ENCODE data around the gene SH3BGR. TPM values are rescaled to one million over a fixed set of nuclear protein-coding genes. Genes with fewer than 3 reads are reported as not detected.

Gene SH3BGR
- total RNA-seq, 1 experiment from 2014 or later, result 3.2 TPM

- CTCF ChIA-PET, result no interaction called here
- TF ChIP-seq CTCF (IDR thresholded peaks at IDR 0.05; ENCODE audit: unreplicated experiment), result no peak
- no peaks in the 10 kb centered on the region for H3K27me3 Mint-ChIP-seq (ENCODE audit: unreplicated experiment)
- BruUV-seq (replicated peaks), result no TSS peak
- no peaks in the 10 kb centered on the region for H3K36me3 Mint-ChIP-seq (ENCODE audit: insufficient read depth, unreplicated experiment)
- no peaks in the 10 kb centered on the region for H3K4me1 Mint-ChIP-seq (ENCODE audit: low read depth, unreplicated experiment)
- no peak for DNase-seq
- H3K4me3 Mint-ChIP-seq (ENCODE audit: low read depth, unreplicated experiment), result no peak overlapping the region
- H3K9me3 Mint-ChIP-seq (ENCODE audit: low read depth, unreplicated experiment), result no peaks in the 10 kb centered on the region
- no peak overlapping the region for H3K27ac Mint-ChIP-seq (ENCODE audit: unreplicated experiment)
- intact Hi-C loops (cut with micrococcal nuclease; ENCODE audit: unreplicated experiment), result no loop called here
Measured at GRCh38 chr21:39480271-39480670, 28.5 kb downstream of the SH3BGR start.

GRCh38 chr21:39481886-39482285, 30.1 kb downstream of the SH3BGR start:
- intact Hi-C loops (cut with micrococcal nuclease; ENCODE audit: unreplicated experiment), result no loop called here
- H3K36me3 Mint-ChIP-seq (ENCODE audit: insufficient read depth, unreplicated experiment), result no peaks in the 10 kb centered on the region
- no peaks in the 10 kb centered on the region for H3K9me3 Mint-ChIP-seq (ENCODE audit: low read depth, unreplicated experiment)
- H3K27me3 Mint-ChIP-seq (ENCODE audit: unreplicated experiment), result no peaks in the 10 kb centered on the region
- H3K27ac Mint-ChIP-seq (ENCODE audit: unreplicated experiment), result no peak overlapping the region
- H3K4me3 Mint-ChIP-seq (ENCODE audit: low read depth, unreplicated experiment), result no peak overlapping the region
- TF ChIP-seq CTCF (IDR thresholded peaks at IDR 0.05; ENCODE audit: unreplicated experiment), result no peak
- CTCF ChIA-PET, result no interaction called here
- H3K4me1 Mint-ChIP-seq (ENCODE audit: low read depth, unreplicated experiment), result no peaks in the 10 kb centered on the region
- no TSS peak for BruUV-seq (replicated peaks)
- no peak for DNase-seq

DNA sequence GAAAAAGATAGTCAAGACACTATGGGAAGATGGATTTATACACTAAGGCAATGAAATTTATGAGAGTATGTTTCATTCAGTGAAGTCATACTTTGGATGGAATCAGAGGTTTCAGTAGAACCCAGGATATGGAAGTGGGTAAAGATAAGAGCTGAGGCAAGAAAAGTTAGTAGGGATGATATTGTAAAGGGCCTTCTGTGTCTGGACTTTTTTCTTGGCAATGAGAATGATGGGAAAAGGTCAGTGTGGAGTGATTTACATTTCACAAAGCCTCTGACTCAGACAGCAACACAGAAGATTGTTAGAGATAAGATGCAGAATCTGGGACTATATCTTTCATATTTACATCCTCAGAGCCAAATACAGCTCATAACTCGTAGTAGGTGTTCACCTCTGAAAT, 32.1 kb downstream of the SH3BGR start:
- no TSS peak for BruUV-seq (replicated peaks)
- H3K4me1 Mint-ChIP-seq (ENCODE audit: low read depth, unreplicated experiment), result no peaks in the 10 kb centered on the region
- intact Hi-C loops (cut with micrococcal nuclease; ENCODE audit: unreplicated experiment), result no loop called here
- no peak for TF ChIP-seq CTCF (IDR thresholded peaks at IDR 0.05; ENCODE audit: unreplicated experiment)
- no peaks in the 10 kb centered on the region for H3K36me3 Mint-ChIP-seq (ENCODE audit: insufficient read depth, unreplicated experiment)
- CTCF ChIA-PET, result interaction anchor here (0.8 kb wide), 1 partner anchor 11 kb away, joined by 3 read pairs; no protein-coding TSS in a partner anchor
- no peak overlapping the region for H3K27ac Mint-ChIP-seq (ENCODE audit: unreplicated experiment)
- DNase-seq, result no peak
- H3K27me3 Mint-ChIP-seq (ENCODE audit: unreplicated experiment), result no peaks in the 10 kb centered on the region
- H3K9me3 Mint-ChIP-seq (ENCODE audit: low read depth, unreplicated experiment), result no peaks in the 10 kb centered on the region
- H3K4me3 Mint-ChIP-seq (ENCODE audit: low read depth, unreplicated experiment), result no peak overlapping the region

DNA sequence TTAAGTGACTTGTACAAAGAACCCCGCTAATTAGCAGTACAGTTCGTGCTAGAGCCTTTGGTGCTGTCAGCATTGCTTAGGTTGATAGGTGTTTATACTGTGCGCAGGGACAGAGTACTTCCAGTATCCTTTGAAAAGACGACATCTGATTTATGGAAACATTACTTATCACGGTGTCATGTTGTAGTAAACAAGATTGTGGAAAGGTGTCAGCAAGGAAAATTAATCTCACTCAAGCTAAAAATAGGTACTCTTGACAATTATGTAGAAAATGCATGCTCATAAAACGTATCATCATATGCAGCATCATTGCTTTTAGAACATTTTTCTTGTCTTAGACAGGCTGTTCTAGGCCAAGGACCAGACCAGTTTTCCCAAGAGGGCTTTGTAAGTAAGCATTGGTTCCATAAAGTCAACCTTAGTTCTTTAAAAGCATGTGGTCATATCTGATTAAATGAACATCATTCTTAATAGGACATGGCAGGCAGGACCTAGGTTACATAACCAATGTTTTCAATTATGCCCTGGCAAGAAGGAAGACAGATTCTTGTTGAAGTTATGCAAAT, 33.0 kb downstream of the SH3BGR start:
- H3K27ac Mint-ChIP-seq (ENCODE audit: unreplicated experiment), result no peak overlapping the region
- intact Hi-C loops (cut with micrococcal nuclease; ENCODE audit: unreplicated experiment), result no loop called here
- H3K9me3 Mint-ChIP-seq (ENCODE audit: low read depth, unreplicated experiment), result no peaks in the 10 kb centered on the region
- no peaks in the 10 kb centered on the region for H3K27me3 Mint-ChIP-seq (ENCODE audit: unreplicated experiment)
- H3K4me1 Mint-ChIP-seq (ENCODE audit: low read depth, unreplicated experiment), result no peaks in the 10 kb centered on the region
- no peak overlapping the region for H3K4me3 Mint-ChIP-seq (ENCODE audit: low read depth, unreplicated experiment)
- no peaks in the 10 kb centered on the region for H3K36me3 Mint-ChIP-seq (ENCODE audit: insufficient read depth, unreplicated experiment)
- DNase-seq, result no peak
- CTCF ChIA-PET, result no interaction called here
- TF ChIP-seq CTCF (IDR thresholded peaks at IDR 0.05; ENCODE audit: unreplicated experiment), result no peak
- no TSS peak for BruUV-seq (replicated peaks)
